HG03571 (cell line): Measurements from ENCODE around the gene NPY1R.

ENCODE experiments used
- ATAC-seq: cut with Tn5 transposase; IDR thresholded peaks from one replicate; pipeline ENCODE4 v1.9.1; 2021; ENCODE audit not compliant: unreplicated experiment

NPY1R gene

DNA sequence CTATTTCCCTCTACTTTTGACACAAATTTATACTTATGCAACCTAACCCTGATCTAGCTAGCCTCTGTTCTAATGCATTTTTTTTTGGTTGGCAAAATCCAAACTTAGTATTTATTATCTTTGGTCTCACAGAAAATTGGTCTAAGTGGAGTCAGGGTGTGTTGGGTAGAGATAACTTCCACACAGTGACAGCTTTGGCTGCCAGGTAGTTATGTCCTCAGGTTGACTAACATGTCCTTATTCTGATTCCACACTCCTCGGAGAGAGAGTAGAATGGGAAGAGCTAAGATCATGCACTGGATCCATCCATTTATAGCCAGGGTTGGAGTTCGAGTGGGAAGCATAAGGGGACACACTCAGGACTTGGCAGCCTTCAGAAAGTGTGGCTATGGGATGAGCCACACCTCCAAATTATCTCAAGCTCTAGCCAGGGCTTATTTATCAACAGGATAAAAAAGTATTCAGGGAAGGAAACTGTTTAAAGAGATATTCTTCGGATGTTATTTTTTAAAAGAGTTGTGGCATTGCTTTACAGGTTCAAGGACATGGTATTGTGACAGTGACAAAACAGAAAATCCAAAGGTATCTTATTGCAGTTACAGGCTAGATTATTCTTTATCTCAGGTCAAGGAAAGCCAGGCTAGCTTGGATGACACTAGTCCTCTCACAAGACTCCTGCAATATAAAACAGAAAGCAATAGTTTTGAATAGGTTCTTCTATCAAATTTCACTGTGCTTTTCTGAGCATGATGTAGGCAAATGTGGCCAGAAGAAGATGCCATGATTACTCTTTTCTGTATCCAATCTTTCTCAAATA is 51.5 kb downstream of the NPY1R start:
- no peak for ATAC-seq

DNA sequence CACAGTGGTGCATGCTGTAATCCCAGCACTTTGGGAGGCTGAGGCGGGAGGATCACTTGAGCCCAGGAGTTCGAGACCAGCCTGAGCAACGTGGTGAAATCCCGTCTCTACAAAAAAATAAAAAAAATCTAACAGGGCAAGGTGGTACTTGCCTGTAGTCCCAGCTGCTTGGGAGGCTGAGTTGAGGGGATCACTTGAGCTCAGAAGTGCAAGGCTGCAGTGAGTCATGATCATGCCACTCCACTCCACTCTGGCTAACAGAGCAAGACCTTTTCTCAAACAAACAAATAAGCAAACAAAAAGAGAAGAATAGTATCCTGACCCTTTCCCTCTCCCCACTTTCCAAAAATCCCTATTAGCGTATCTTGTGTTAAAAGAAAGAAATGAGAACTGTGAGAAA is 52.7 kb downstream of the NPY1R start:
- ATAC-seq: no peak

DNA sequence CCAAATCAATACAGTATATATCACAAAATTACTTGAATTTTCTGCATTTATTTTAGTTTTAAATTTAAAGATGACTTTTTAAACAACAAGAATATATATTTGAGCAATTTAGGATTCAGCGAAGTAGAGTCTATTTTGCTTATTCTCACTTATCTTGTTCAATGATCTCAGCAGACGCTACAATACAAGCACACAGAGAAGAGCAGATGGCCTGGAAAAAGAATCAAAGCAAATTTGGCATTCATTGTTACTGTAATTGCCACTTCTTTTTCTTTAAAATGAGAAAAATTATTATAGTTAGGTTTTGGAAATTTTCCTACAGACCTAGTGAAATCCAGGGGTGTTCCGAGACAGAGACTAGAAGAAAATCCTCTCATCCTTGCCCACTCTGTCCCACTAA is 57.5 kb downstream of the NPY1R start:
- ATAC-seq: no peak
